GOT3 (cell line): ENCODE results near the gene OTOG.

ENCODE experiments used
- DNase-seq: peaks from one replicate; lab custom pipeline; 2025; ENCODE audit warnings: mixed read lengths; lab: John Stamatoyannopoulos, UW

Gene OTOG

DNA sequence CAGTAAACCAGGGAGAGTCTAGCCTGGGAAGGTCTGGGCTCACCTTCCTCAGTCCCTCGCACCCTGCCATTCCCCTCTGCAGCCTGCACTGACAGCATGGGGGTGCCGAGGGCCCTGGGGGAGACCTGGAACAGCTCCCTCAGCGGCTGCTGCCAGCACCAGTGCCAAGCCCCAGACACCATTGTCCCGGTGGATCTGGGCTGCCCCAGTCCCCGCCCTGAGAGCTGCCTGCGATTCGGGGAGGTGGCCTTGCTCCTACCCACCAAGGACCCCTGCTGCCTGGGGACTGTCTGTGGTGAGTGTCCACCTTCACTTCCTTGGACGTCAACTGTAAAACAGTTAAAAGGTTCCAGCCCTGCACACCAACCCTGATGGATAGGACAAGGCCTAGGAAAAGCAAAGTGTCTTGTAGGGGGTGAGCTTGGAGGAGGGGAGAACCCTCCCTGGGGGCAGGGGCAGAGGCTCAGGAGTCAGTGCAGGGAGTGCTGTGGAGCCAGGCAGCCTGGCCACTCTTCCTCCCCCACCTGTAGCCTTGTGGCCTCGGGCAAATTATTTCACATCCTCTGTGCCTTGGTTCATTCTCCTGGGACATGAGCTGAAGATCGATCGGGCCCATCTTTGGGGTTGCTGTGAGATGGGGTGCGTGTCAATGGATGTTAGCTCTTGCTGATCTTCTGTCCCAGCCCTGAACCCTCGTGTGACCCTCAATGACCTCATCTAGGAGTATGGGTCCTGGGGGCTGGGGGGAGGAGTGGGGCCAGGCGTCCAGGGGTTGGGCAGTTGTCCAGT is 87.1 kb downstream of the OTOG start:
- DNase-seq, result no peak

DNA sequence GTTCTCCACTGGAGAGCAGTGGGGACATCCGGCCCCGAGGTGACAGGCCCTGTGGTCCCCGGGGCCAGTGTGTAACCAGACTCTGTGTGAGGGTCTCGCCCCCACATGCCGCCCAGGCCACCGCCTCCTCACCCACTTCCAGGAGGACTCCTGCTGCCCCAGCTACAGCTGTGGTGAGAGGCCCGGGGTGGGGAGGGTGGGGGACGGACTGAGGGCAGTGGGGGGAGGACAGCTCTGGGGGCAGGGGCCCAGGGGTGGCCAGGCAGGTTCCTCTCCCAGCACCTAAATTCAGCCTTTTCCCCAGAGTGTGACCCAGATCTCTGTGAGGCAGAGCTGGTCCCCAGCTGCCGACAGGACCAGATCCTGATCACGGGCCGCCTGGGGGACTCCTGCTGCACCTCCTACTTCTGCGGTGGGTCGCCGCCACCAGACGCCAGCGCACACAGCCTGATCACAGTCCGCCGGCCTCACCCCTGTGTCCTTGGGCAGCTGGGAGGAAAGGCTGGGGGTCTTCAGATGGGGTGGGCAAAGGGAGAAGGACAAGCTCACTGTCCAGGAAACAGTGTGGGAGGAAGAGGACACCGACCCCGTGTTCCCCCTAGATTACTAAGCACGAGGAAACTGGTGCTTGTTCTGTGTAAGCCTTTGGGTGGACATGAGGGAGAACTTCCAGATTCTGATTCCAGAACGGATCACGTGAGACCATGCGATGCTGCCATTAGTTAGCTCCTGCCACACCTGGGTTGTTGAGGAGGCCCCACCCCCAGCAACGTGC is 87.9 kb downstream of the OTOG start:
- DNase-seq, result no peak

DNA sequence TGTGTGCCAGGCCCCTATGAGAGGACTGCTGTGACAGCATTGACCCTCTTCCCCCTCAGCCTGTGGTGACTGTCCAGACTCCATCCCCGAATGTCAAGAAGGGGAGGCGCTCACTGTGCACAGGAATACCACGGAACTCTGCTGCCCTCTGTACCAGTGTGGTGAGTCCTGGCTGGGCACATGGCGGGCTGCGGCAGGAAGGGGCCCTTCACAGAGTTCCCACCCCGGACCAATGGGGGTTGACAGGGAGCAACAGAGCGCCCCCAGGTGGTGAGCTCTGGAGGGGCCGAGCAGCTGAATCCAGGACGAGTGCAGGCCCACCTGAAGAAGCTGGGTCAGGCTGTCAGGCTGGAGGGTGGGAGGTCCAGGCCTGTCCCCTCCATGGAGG is 88.5 kb downstream of the OTOG start:
- no peak for DNase-seq

DNA sequence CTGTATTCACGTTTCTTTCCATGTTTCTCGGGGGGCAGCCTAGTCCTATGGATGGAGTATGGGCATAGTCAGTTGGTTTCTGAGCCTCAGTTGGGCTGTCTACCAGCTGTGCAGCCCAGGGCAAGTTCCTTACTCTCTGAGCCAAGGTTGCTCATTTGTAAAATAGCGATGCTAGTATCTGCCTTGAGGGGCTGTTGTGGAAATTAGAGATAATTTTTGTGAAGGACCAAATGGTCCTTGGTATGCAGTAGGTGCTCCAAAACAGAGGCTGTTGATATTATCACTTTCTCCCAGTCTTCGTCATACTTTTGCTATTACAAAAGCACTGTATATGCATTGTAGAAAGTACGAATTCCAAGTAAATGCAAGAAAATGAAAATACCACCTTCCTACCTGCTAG is 89.7 kb downstream of the OTOG start:
- DNase-seq, result no peak

DNA sequence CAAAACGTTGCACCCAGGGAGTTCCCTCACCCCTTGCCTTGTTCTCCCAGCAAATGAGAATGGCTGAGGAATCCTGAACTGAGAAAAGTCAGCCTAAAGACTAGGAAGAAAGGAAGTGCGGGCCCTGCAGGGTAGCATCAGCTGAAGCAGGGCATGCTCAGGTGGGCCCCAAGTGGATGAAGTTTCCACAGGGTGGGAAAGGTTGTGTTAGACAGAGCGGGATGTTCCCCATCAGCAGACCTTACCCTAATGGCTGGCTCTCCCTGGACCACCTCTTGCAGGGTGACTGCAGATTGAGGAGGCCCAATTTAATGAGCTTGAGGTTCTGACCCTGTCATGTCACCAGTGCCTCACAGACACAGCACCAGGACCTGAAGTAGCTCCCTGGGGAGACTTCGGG is 90.8 kb downstream of the OTOG start:
- no peak for DNase-seq

DNA sequence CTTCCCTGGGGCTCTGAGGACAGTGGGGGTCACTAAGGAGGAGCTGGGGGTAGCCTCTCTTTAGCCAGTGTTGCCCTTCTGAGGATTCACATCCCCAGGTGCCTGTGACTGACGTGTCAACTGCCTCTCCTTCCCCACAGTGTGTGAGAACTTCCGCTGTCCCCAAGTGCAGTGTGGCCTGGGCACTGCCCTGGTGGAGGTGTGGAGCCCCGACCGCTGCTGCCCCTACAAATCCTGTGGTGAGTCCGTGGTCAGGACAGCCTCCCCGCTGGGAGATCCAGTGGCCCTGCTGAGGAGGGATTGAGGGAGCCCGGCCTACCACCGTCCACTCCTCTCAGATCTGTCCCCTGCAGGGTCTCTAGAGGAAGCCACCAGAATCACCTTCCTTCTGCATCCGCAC is 91.3 kb downstream of the OTOG start:
- DNase-seq, result no peak

DNA sequence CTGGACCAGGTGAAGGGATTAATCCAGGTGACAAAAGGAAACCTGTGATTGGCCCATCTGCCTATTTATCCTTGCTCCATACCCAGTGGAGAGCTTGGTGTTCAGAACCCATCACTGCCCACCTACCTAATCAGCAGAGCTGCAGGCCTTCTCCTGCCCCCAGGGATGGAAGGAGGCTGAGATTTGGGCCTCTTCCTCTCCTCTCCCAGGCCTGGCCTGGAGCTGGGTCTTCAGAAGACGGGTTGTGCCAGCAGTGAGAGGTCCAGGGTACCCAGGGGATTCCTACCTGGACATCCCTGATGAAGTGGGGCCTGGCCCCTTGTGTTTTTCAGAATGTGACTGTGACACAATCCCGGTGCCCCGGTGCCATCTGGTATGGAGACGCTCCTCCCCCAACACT is 92.0 kb downstream of the OTOG start:
- DNase-seq, result no peak

DNA sequence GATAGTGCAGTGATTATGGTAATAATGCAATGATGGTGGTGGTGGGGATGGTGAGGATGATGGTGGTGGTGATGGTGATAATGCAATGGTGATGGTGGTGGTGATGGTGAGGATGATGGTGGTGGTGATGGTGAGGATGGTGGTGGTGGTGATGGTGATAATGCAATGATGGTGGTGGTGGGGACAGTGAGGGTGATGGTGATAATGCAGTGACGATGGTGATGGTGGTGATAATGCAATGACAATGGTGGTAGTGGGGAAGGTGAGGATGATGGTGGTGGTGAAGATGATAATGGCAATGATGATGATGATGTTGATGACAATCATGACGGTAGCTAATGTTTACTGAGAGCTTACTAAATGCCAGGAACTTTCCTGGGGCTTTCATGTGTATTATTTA is 92.7 kb downstream of the OTOG start:
- DNase-seq, result no peak

DNA sequence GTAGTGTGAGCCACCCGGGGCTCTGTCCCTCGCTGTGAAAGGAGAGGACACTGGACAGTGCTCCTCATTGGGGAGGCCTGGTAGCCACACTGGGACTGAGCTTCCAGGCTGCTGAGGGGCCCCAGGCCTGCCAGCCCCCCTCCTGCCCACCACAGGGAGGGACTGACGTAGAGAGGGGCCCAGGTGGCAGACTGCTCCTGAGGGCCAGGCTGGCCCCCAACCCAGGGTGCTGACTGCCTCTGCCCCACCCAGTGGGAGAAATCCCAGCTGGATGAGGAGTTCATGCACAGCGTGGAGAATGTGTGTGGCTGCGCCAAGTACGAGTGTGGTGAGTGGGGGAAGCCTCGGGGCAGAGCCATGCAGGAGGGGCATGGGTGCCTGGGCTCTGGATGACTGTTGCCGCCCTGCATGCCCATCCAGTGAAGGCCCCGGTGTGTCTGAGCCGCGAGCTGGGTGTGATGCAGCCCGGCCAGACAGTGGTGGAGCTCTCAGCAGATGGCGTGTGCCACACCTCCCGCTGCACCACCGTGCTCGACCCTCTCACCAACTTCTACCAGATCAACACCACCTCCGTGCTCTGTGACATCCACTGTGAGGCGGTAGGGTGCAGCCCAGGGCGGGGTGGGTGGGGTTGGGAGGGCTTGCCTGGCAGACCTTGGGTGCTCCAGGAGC is 93.6 kb downstream of the OTOG start:
- no peak for DNase-seq

DNA sequence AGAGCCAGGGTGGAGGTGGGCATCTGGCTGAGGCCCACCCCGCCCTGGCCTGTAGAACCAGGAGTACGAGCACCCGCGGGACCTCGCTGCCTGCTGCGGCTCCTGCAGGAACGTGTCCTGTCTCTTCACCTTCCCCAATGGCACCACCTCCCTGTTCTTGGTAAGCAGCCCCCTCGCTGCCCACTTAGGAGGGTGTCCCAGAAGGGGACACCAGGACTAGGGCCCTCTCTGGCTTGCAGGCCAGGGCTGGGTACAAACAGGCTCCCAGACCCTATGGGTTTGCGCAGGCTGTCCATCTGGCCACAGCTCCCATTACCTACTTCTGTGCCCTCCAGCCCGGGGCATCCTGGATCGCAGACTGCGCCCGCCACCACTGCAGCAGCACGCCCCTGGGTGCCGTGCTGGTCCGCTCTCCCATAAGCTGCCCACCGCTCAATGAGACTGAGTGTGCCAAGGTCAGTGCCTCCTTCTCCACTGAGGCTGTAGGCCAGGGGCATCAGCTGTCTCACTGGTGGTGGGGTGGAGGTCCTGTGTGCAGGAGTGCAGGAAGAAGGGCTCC is 94.8 kb downstream of the OTOG start:
- DNase-seq, result no peak

DNA sequence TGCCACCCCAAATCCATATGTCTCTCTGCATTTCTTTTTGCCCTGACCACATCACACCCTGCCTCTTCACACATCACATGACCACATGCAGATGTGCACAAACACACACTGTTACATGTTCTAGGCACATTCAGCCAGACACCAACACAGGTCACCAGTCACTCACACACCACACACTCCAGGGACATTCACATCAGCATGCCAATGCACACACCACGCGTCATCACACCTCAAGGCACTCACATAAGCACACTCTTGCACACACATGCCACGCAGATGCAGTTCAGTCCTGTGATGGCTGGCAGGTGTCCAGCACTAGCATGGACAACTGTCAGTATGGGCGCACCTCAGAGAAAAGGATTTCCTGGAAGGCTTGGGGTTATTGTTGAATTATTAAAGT is 95.3 kb downstream of the OTOG start:
- no peak for DNase-seq

DNA sequence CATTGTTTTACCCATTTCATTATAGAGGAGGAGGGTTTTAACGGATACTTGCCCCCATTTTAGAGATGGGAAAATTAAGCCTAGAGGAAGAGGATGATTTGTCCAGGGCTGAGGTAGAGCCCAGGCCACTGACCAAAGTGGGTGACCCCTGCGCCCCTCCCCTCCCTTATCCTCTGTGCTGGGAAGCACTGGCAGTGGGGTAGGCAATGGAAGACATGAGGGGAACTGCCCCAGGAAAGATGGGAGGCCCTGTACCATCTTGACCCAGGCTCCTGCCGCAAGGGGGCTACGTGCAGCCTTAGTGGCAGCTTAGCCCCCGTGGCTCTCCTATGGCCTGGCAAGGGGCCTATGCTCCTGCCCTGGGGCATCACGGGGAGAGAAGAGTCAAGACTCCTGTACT is 95.9 kb downstream of the OTOG start:
- DNase-seq, result no peak

DNA sequence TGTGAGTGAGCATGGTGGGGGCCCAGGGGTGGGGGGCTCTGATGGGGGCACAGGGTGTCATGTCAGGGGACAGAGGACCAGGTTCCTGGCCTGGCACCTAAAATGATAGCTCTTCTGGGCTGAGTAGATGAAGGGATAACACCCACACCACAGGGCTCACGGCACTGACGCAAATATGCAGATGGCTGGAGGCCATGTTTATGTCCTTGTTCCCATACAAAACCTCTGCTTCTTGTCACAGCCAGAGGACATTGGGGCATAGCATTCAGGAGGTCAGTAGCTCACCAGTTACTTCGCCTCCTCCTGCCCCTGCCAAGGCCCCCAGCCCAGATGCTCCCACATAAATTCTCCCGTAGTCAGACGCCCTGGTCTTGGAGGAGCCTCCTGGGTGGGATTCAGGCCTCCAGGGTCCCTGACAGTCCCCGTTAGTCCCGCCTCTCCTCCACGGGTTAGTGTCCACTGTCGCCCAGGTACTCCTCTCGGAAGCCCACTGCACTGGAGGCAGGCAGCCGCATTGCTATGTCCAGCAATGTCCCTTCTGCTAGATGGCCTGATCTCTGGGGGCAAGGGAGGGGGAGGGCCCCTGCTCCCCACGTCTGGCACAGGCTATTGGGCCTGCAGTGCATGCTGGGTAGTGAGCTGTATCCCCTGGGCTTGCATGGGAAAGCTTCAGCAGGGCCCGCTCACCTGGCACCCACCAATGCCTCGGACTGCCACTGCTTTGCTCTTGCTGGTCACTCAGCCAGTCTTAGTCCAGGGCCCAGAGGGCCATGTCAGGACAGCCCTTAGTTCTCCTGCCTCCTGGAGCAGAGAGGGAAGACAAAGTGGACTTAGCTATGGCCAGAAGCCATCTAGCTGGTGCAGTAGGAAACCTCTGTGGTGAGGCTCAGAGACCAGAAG is 96.7 kb downstream of the OTOG start:
- DNase-seq, result no peak

DNA sequence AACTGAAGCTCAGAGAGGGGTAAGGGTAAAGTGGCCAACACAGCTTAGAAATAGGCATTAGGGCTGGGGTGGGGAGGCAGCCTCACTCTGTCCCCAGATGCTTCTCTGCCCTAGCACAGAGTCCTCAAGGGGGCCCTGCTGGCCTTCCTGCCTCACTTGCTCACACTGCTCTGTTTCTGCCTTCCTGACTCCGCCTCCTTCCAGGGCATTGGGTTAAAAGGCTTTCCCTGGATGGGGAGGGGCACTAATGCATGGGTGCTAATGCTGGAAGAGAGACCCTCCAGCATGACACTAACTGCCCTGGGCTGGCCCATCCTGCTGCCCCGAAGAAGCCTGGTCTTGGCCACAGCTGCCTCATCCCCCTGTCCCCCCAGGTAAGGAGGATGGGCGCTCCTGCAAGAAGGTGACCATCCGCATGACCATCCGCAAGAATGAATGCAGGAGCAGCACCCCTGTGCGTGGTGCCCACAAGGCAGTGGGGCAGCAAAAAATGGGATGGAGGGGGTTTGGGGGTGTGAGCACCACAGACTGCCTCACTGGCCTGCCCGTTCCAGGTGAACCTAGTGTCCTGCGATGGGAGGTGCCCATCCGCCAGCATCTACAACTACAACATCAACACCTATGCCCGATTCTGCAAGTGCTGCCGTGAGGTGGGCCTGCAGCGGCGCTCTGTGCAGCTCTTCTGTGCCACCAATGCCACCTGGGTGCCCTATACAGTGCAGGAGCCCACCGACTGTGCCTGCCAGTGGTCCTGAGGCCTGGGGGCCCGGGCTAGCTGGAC is 98.3 kb downstream of the OTOG start:
- no peak for DNase-seq

DNA sequence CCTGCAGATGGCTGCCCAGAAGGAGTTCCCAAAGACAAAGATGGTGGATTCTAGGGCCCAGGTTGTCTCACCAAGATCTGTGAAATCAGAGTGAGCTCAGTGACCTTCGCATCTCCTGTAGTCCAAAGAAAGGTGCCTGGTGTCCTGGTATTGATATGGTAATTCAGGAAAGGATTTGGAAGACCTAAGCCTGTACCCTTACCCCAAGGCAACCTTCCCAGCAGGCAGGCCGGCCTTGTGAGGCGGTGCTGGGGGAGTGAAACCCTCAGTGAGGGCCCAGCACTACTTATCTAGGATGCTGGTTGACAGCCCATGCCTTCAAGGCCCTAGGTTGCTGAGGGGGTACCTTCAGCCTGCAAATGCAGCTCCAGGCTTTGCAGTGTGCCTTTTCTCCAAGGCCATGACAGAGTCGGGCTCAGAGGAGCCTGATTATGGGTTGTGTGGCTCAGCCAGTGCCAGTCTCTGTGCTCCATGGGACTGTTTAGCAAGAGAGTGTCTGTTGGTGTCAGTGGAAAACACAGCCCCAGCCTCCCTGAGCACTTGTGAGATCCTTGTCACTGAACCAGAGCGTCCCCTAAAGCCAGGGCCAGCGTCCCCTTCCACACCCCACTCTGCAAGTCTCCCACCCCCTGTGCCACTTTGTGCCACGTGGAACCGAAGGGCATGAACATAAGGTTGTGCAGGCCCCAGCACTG is 99.5 kb downstream of the OTOG start:
- no peak for DNase-seq

DNA sequence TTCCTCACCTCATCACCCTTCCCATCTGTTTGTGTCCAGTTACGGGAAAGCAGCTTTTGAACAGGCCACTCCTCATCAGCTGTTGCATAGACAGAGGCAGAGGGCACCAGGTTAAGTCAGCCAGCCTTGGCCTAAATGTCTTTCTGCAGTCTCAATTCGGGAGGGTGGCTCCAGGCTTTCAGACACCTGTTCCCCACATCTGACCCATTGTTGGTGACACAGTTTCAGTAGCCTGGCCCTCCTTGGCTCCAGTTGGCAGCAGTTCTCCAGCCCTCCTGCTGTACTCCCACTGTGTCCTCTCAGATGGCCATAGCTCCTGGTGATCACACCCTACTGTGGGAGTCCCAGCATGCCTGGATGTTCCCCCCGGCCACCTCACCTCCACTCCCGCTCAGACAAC is 101.5 kb downstream of the OTOG start:
- no peak for DNase-seq

DNA sequence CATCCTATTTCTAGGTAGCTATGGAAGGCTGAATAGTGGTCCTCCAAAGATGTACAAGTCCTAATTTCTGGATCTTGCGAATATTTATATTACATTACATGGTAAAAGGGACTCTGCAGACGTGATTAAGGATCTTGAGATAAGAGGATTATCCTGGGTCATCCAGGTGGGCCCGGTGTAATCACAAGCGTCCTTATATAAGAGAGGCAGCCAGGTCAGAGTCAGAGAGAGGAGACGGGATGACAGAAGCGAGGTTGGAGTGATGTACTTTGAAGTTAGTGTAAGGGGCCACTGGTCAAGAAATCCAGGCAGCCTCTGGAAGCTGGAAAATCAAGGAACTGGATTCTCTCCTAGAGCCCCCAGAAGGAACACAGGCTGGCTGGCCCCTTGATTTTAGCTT is 102.2 kb downstream of the OTOG start:
- no peak for DNase-seq

DNA sequence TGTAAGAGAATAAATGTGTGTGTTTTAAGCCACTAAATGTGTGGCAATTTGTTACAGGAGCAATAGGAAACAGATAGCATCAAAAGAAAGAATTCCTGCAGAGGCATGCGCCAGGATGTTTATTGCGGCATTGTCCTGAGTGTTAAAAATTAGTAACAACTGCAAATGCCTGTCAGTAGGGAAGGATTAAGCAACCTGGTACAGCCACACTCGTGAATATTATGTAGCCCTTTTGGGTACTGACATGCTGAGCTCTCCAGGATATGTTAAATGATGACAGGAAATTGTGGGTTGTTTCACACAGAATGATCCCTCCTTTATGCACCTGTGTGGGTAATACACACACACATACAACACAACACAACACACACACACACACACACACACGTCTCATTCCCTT is 102.6 kb downstream of the OTOG start:
- no peak for DNase-seq

DNA sequence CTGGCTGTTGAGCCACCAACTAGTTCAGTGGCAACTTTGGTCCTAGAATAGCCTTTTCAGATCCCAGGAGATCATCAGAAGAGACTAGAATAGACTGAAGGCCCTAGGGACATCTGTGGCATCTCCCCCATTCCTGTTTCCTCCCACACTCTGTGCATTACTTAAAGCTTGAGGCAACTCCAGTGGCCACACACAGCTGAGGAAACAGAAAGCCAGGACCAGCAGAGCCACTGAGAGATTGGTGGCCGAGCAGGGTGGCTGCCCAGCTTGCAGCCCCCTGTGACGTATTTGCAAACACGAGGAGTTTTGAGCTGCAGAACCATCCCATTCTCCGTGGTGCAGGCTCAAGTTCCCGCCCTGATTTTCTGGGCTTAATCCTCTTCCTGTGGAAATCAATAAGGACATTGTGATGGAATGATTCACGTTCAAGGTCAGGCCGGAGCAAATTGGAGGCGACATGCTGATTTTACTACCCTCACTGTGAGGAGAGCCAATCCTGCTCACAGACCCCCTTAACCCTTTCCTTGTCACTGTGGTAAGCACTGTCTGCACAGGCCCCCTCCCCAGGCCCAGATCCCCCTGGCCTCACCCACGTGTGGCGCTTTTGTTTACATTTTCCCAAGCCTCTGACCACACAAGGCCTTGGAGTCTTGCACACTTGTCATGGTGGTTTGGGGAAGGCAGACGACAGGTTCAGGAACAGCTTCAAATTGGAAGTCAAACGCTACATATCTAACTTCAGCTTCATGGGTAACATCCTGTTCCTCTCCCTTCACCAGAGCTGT is 103.3 kb downstream of the OTOG start:
- no peak for DNase-seq

DNA sequence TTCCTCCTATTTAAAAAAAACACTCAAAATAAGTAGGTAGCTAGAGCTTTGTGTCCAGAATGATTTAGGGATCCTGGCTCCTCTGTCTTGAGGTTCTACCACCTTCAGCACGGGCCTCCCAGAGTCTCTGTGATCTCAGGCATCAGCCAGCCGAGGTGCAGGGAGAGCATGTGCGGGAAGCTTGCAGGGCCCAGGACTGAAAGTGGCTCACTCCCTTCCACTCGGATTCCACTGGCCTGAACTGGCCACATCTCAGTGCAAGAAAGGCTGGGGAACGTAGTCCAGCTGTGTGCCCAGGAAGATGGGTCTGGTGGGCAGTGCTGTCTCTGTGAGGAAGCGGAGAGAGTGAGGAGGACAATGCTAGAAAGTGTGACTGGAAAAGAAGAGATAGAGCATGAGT is 104.0 kb downstream of the OTOG start:
- no peak for DNase-seq
